SU-DHL-6 (cell line): ENCODE results near the gene OR52B2.

Experiments
- H2AFZ ChIP-seq: fragments of 200-600 bp; sonication (generic); 2 replicates; pipeline ENCODE4 v1.6.1; 2014; ENCODE audit warnings: low read depth, mild to moderate bottlenecking, moderate library complexity, mixed read lengths, antibody characterized with exemption, low read length; ENCODE audit not compliant: severe bottlenecking
- H3F3A ChIP-seq: fragments of 200-600 bp; shearing (Covaris generic); 2 replicates; pipeline ENCODE4 v1.6.0; 2016; ENCODE audit warnings: antibody characterized with exemption, mild to moderate bottlenecking; ENCODE audit not compliant: insufficient read depth
- H3K27ac ChIP-seq: fragments of 200-600 bp; sonication (generic); 2 replicates; pipeline ENCODE4 v1.5.1; 2016; ENCODE audit warnings: low read depth, mild to moderate bottlenecking, low read length, moderate library complexity, mixed read lengths
- H3K27me3 ChIP-seq: fragments of 200-600 bp; sonication (generic), shearing (Covaris generic); 2 replicates; pipeline ENCODE4 v1.6.0; 2014; ENCODE audit warnings: mild to moderate bottlenecking, low read length
- H3K36me3 ChIP-seq: fragments of 200-600 bp; sonication (generic); 2 replicates; pipeline ENCODE4 v1.6.1; 2014; ENCODE audit warnings: mild to moderate bottlenecking, low read length, mixed read lengths
- H3K4me2 ChIP-seq: fragments of 300-600, 200-600 bp; shearing (Covaris generic), sonication (generic); 2 replicates; pipeline ENCODE4 v1.6.0; 2014; ENCODE audit warnings: low read length, low read depth, mild to moderate bottlenecking; ENCODE audit not compliant: poor library complexity, severe bottlenecking
- H3K4me3 ChIP-seq: fragments of 200-600 bp; sonication (generic); 2 replicates; pipeline ENCODE4 v1.5.1; 2014; ENCODE audit warnings: antibody characterized with exemption, low read length, mild to moderate bottlenecking, mixed read lengths; ENCODE audit not compliant: insufficient read depth, poor library complexity, severe bottlenecking
- H3K79me2 ChIP-seq: fragments of 200-600 bp; sonication (generic); 2 replicates; pipeline ENCODE4 v1.6.1; 2014; ENCODE audit warnings: mild to moderate bottlenecking, low read length, moderate library complexity; ENCODE audit not compliant: insufficient read depth
- H3K9ac ChIP-seq: fragments of 200-600 bp; sonication (generic); 2 replicates; pipeline ENCODE4 v1.7.0; 2014; ENCODE audit warnings: mild to moderate bottlenecking, low read length
- H3K9me2 ChIP-seq: fragments of 200-600 bp; sonication (generic); replicated peaks from 2 replicates; pipeline ENCODE4 v1.6.1; 2014; ENCODE audit warnings: low read length; ENCODE audit not compliant: insufficient read depth
- H3K9me3 ChIP-seq: fragments of 200-600 bp; sonication (generic); 2 replicates; pipeline ENCODE4 v1.6.1; 2014; ENCODE audit warnings: low read length, mixed read lengths; ENCODE audit not compliant: insufficient read depth
- H4K20me1 ChIP-seq: fragments of 200-600 bp; sonication (generic); 2 replicates; pipeline ENCODE4 v1.6.1; 2014; ENCODE audit warnings: low read depth, mild to moderate bottlenecking, antibody characterized with exemption, low read length, moderate library complexity, mixed read lengths
- CTCF ChIP-seq: fragments of 200-600 bp; sonication (generic); IDR thresholded peaks from one replicate; pipeline ENCODE4 v1.5.1; 2017; ENCODE audit warnings: antibody characterized with exemption, mild to moderate bottlenecking, low read length, moderate library complexity; ENCODE audit not compliant: insufficient read depth, poor library complexity, severe bottlenecking
- EZH2phosphoT487 ChIP-seq: fragments of 200-600 bp; sonication (generic), shearing (Covaris generic); conservative IDR thresholded peaks from 2 replicates; pipeline ENCODE4 v1.6.1; 2018; ENCODE audit warnings: mild to moderate bottlenecking, antibody characterized with exemption, low read length, moderate library complexity, mixed read lengths

The OR52B2 gene

DNA sequence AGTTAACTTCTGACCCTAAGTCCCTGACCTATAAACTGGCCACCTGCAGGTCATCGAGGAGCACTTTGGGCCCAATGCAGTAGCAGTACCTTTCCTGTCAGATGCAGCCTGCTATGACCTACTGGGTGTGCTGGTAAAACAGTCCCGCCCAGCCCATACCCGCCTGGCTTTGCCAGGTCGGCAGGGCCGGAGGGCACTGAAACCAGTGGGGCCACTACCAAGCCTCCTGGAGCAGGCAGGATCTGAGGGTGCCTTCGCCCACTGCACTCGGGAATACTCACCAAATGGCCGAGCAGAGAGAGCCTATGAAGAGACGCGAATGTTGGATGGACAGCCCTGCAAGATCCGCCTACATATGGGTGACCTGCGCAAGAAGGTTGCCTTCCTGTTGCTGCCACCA lies 39.7 kb upstream of the OR52B2 start:
- Histone ChIP-seq H3K79me2 (no peaks in the 10 kb centered on the region), H3K27ac (no peak overlapping the region), H2AFZ (no peak overlapping the region), H3K9me3 (no peaks in the 10 kb centered on the region), H3K4me2 (no peak overlapping the region), H3K4me3 (no peak overlapping the region), H3F3A (no peaks in the 10 kb centered on the region), H3K9me2 (no peaks in the 10 kb centered on the region), H3K27me3 (no peaks in the 10 kb centered on the region), H3K9ac (no peak overlapping the region), H3K36me3 (no peaks in the 10 kb centered on the region), H4K20me1 (no peaks in the 10 kb centered on the region)
- no peak for TF ChIP-seq EZH2phosphoT487
- TF ChIP-seq CTCF: no peak

DNA sequence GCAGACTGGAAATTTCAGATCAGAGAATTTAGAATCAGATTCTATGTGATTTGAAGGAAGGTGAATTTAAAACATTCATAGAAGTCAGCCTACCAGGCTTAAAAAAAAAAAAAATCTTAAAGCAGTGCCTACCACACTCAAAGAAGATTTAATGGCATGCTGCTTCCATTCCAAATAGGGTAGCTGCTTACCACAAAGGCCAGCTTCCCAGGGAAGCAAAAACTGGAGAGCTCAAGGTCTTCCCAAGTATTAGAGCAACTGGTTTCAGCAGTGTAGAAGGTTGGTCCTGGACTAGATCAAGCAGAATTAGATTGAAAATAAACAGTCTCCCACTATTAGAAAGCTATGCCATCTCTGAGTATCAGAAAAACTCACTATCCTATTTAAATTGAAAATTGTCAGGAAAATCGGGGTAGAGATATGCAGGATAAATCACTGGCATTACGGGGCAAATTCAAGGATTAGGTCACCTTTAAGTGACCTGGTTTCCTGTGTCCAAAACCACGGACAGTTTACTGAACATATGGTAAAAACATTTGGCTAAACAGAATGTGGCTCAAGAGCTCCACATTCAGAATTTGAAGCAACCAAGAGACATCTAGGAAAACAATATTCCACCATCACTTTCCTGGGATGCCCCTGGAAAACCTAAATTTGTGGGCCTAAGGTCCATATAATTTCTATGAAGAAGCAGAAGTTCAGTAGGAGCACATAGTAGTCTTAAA lies 36.5 kb upstream of the OR52B2 start:
- H3K4me2 ChIP-seq: no peak overlapping the region
- H3K9me3 ChIP-seq: no peaks in the 10 kb centered on the region
- no peaks in the 10 kb centered on the region for H4K20me1 ChIP-seq
- H3K9ac ChIP-seq: no peak overlapping the region
- H3K27me3 ChIP-seq: no peaks in the 10 kb centered on the region
- TF ChIP-seq CTCF: no peak
- no peak for TF ChIP-seq EZH2phosphoT487
- no peaks in the 10 kb centered on the region for H3K36me3 ChIP-seq
- no peak overlapping the region for H3K4me3 ChIP-seq
- H3K9me2 ChIP-seq: no peaks in the 10 kb centered on the region
- no peaks in the 10 kb centered on the region for H3K79me2 ChIP-seq
- H3F3A ChIP-seq: no peaks in the 10 kb centered on the region
- H3K27ac ChIP-seq: no peak overlapping the region
- no peak overlapping the region for H2AFZ ChIP-seq

DNA sequence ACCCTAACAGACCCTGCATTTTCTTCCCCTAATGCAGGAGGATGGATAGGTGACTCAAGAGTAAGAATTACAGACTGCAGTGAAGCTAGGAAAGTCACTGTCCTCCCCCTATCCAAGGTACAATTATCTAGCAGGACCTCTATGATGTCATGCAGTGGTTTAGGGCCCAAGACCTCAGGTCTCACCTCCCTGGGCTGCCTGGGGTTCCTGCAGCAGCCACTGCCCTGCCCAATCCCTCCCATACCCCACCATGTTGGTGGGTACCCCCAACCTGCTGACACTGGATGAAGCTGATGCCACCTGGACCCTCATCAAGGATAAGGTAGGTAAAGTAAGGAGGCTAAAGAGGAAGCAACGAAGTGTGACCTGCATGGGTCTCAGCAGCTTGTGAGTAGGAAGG lies 35.2 kb upstream of the OR52B2 start, which contains the start of gene C11orf42:
TSS of gene C11orf42 (plus strand) at position 192 of the 400 bp plus-strand sequence. CDS start at position 251, 59 bp downstream.
- no peak within 1 kb of the TSS for H3K4me3 ChIP-seq
- H3K9me2 ChIP-seq: no peaks in the 10 kb centered on the region
- no peak within 1 kb of the TSS for H3K9ac ChIP-seq
- no peaks in the 10 kb centered on the region for H3K9me3 ChIP-seq
- H3K4me2 ChIP-seq: no peak within 1 kb of the TSS
- TF ChIP-seq EZH2phosphoT487: no peak
- no peak for TF ChIP-seq CTCF
- H3K79me2 ChIP-seq: no peaks in the 10 kb centered on the region
- no peaks in the 10 kb centered on the region for H4K20me1 ChIP-seq
- H3K27ac ChIP-seq: no peak within 1 kb of the TSS
- no peaks in the 10 kb centered on the region for H3K27me3 ChIP-seq
- H2AFZ ChIP-seq: no peak within 1 kb of the TSS
- H3F3A ChIP-seq: no peaks in the 10 kb centered on the region
- no peaks in the 10 kb centered on the region for H3K36me3 ChIP-seq
